B cell (primary cell): ENCODE results near the gene NFATC1. TPM values are rescaled to one million over a fixed set of nuclear protein-coding genes. Genes with fewer than 3 reads are reported as not detected.

ENCODE experiments used
- ATAC-seq: fragments of 200-7000 bp; cut with Tn5 transposase; one replicate; pipeline ENCODE4 v1.10.0; 2021; ENCODE audit warnings: low read depth, mild to moderate bottlenecking, moderate number of reproducible peaks, moderate library complexity
- CTCF ChIA-PET: fragments of 350-600 bp; sonication (Branson Sonifier 250); formaldehyde crosslinking; loops from one replicate; lab custom pipeline; 2021; ENCODE audit warnings: antibody characterized with exemption, inconsistent platforms; lab: Charles Lee
- POLR2A ChIA-PET: fragments of 350-600 bp; sonication (Branson Sonifier 250); formaldehyde crosslinking; loops from one replicate; lab custom pipeline; 2021; ENCODE audit warnings: antibody characterized with exemption; lab: Charles Lee
- DNase-seq: peaks from one replicate; pipeline ENCODE4 v3.0.0; 2013
- H2AFZ ChIP-seq: 2 replicates; pipeline ENCODE4 v1.6.1; 2012; ENCODE audit warnings: mild to moderate bottlenecking, low read depth, low read length; ENCODE audit not compliant: insufficient read depth, poor library complexity, severe bottlenecking
- H3K27ac ChIP-seq, 2 donors: 1 replicate in 1 of 2; 2 replicates in 1 of 2; pipeline ENCODE4 v1.5.1; 2012 to 2013; ENCODE audit warnings: low read length in 2 of 2, mild to moderate bottlenecking in 2 of 2, moderate library complexity in 1 of 2
- H3K27me3 ChIP-seq, 4 experiments: fragments of 200-600 bp in 1 of 4; sonication (generic) in 1 of 4; replicated peaks in 1 of 4; 1 replicate in 2 of 4; 2 replicates in 2 of 4; pipeline versions ENCODE4 v1.6.1 to v1.7.0; 2013 to 2016; ENCODE audit warnings: low read length in 3 of 4, mild to moderate bottlenecking in 2 of 4, mixed read lengths in 1 of 4, moderate library complexity in 1 of 4; ENCODE audit not compliant: insufficient read depth in 4 of 4, control insufficient read depth in 3 of 4; ENCODE audit errors: control extremely low read depth in 1 of 4
- H3K36me3 ChIP-seq, 2 experiments: replicated peaks in 1 of 2; 1 replicate in 1 of 2; 2 replicates in 1 of 2; pipeline versions ENCODE4 v1.6.1 to v1.7.1; 2013; ENCODE audit warnings: low read length in 1 of 2; ENCODE audit not compliant: insufficient read depth in 2 of 2, control insufficient read depth in 1 of 2; ENCODE audit errors: control extremely low read depth in 1 of 2, extremely low read depth in 1 of 2
- H3K4me1 ChIP-seq, 2 donors: fragments of 200-600 bp in 1 of 2; sonication (generic) in 1 of 2; 1 replicate in 1 of 2; 2 replicates in 1 of 2; pipeline versions ENCODE4 v1.5.1 to v1.6.1; 2013 to 2017; ENCODE audit warnings: low read length in 2 of 2; ENCODE audit not compliant: control insufficient read depth in 2 of 2, insufficient read depth in 2 of 2
- H3K4me2 ChIP-seq: replicated peaks from 2 replicates; pipeline ENCODE3; 2012; ENCODE audit warnings: mild to moderate bottlenecking, low read depth, low read length; ENCODE audit not compliant: poor library complexity, severe bottlenecking
- H3K4me3 ChIP-seq, 5 experiments: fragments of 200-600 bp in 1 of 5; sonication (generic) in 1 of 5; 1 replicate in 3 of 5; 2 replicates in 2 of 5; pipeline versions ENCODE4 v1.5.1 to v1.7.0; 2011 to 2016; ENCODE audit warnings: low read length in 4 of 5, mild to moderate bottlenecking in 4 of 5, low read depth in 2 of 5, control low read depth in 1 of 5, moderate library complexity in 1 of 5; ENCODE audit not compliant: insufficient read depth in 1 of 5; ENCODE audit errors: control extremely low read depth in 1 of 5, extremely low read depth in 1 of 5
- H3K79me2 ChIP-seq: fragments of 200-600 bp; sonication (generic); one replicate; pipeline ENCODE4 v1.6.0; 2016; ENCODE audit warnings: low read length; ENCODE audit not compliant: control insufficient read depth, insufficient read depth
- H3K9ac ChIP-seq: fragments of 200-600 bp; sonication (generic); 2 replicates; pipeline ENCODE4 v1.6.1; 2017; ENCODE audit warnings: mild to moderate bottlenecking, low read length, moderate library complexity
- H3K9me3 ChIP-seq, 3 donors: one replicate each; pipeline versions ENCODE4 v1.6.1 to v1.7.1; 2013; ENCODE audit warnings: low read length in 2 of 3; ENCODE audit not compliant: control insufficient read depth in 2 of 3, insufficient read depth in 1 of 3; ENCODE audit errors: control extremely low read depth in 1 of 3
- H4K20me1 ChIP-seq: 2 replicates; pipeline ENCODE4 v1.6.0; 2012; ENCODE audit warnings: mild to moderate bottlenecking, low read length; ENCODE audit not compliant: insufficient read depth, control insufficient read depth, poor library complexity, severe bottlenecking
- H3K27ac Mint-ChIP-seq: one replicate; pipeline ENCODE4 v1.8.0; 2021; ENCODE audit warnings: mixed read lengths
- H3K27me3 Mint-ChIP-seq: one replicate; pipeline ENCODE4 v1.8.0; 2021; ENCODE audit warnings: mixed read lengths
- H3K4me1 Mint-ChIP-seq: one replicate; pipeline ENCODE4 v1.8.0; 2021; ENCODE audit warnings: mixed read lengths
- H3K4me3 Mint-ChIP-seq: one replicate; pipeline ENCODE4 v1.8.0; 2021; ENCODE audit warnings: mixed read lengths
- H3K9me3 Mint-ChIP-seq: one replicate; pipeline ENCODE4 v1.8.0; 2022; ENCODE audit warnings: mixed read lengths; ENCODE audit not compliant: insufficient read depth
- EZH2 ChIP-seq: IDR thresholded peaks from 2 replicates; pipeline ENCODE4 v1.6.1; 2012; ENCODE audit warnings: borderline replicate concordance, low read depth, mild to moderate bottlenecking, moderate library complexity, low read length; ENCODE audit not compliant: insufficient read depth, poor library complexity, severe bottlenecking
- WGBS: methylation state at CpG from one replicate; pipeline ENCODE4 v1.1.5; 2013; ENCODE audit warnings: missing lambda C conversion rate; ENCODE audit not compliant: insufficient coverage; 5-methylcytosine and 5-hydroxymethylcytosine counted together
- intact Hi-C: fragments of 100-400 bp; cut with micrococcal nuclease; formaldehyde crosslinking; loops from one replicate; pipeline ENCODE4 v1.10.0; 2022
- polyA plus RNA-seq: library from polyadenylated mRNA; depleted of rRNA; stranded (reverse); fragments of >200 nt; gene quantifications from 2 replicates; pipeline ENCODE4 v1.2.3, GENCODE V29; 2012
- total RNA-seq, 2 donors: library from RNA; stranded (reverse); fragments of 120-200 nt in 1 of 2; gene quantifications; 1 replicate in 1 of 2; 2 replicates in 1 of 2; pipeline versions ENCODE4 v1.2.3 to v1.2.4, GENCODE V29; 2013 to 2022
- TF ChIP-seq, protein P1 (sequence below): fragments of 200-600 bp; IDR thresholded peaks from one replicate; pipeline ENCODE4 v1.8.0; 2022; ENCODE audit warnings: antibody characterized with exemption, mild to moderate bottlenecking

Gene NFATC1
- total and polyA plus RNA-seq, 2 donors (not counting 1 experiment from before 2014, with no cell fraction given): 32.2 to 108 TPM

DNA sequence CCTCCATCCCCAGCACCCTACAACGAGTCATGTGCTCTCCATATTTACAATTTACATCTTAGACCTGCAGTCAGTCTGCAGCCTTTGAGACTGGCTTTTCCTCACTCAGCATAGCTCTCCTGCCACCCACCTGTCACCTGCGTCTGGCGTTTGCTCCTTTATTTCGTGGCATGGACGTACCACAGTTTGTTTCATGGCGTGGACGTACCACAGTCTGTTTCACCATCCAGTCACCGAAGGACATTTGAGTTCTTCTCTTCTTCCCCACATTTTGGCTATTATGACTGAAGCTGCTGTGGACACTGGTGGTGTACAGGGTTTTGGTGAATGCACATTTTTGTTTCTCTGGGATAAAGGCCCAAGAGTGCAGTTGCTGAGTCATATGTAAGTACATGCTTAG is 142.0 kb downstream of the NFATC1 start:
- TF ChIP-seq, protein P1, sequence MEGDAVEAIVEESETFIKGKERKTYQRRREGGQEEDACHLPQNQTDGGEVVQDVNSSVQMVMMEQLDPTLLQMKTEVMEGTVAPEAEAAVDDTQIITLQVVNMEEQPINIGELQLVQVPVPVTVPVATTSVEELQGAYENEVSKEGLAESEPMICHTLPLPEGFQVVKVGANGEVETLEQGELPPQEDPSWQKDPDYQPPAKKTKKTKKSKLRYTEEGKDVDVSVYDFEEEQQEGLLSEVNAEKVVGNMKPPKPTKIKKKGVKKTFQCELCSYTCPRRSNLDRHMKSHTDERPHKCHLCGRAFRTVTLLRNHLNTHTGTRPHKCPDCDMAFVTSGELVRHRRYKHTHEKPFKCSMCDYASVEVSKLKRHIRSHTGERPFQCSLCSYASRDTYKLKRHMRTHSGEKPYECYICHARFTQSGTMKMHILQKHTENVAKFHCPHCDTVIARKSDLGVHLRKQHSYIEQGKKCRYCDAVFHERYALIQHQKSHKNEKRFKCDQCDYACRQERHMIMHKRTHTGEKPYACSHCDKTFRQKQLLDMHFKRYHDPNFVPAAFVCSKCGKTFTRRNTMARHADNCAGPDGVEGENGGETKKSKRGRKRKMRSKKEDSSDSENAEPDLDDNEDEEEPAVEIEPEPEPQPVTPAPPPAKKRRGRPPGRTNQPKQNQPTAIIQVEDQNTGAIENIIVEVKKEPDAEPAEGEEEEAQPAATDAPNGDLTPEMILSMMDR: no peak
- no peak for TF ChIP-seq EZH2
- peaks cover 0 to 3% (median 0%) of the 10 kb centered on the region in 3 donors for H3K9me3 ChIP-seq
- intact Hi-C loops: no loop called here
- no peak overlapping the region for H3K9ac ChIP-seq
- H3K36me3 ChIP-seq: no peaks in the 10 kb centered on the region
- Mint-ChIP-seq H3K4me1 (no peaks in the 10 kb centered on the region), H3K27ac (no peak overlapping the region), H3K27me3 (no peaks in the 10 kb centered on the region), H3K9me3 (peaks cover 3% of the 10 kb centered on the region), H3K4me3 (no peak overlapping the region)
- H3K4me2 ChIP-seq: no peak overlapping the region
- DNase-seq (no peak), ATAC-seq (no peak)
- H4K20me1 ChIP-seq: no peaks in the 10 kb centered on the region
- peaks cover 9% of the 10 kb centered on the region for H3K79me2 ChIP-seq
- H2AFZ ChIP-seq: no peak overlapping the region
- H3K27ac ChIP-seq: no peak overlapping the region
- H3K27me3 ChIP-seq: no peaks in the 10 kb centered on the region
- WGBS: 100% methylated on average over 3 of the region's 8 CpGs
- no peaks in the 10 kb centered on the region for H3K4me1 ChIP-seq
- H3K4me3 ChIP-seq: no peak overlapping the region
- ChIA-PET CTCF (interaction anchor here (2.5 kb wide), 1 partner anchor 9 kb away, joined by 9 read pairs; no protein-coding TSS in a partner anchor), POLR2A (no interaction called here)

DNA sequence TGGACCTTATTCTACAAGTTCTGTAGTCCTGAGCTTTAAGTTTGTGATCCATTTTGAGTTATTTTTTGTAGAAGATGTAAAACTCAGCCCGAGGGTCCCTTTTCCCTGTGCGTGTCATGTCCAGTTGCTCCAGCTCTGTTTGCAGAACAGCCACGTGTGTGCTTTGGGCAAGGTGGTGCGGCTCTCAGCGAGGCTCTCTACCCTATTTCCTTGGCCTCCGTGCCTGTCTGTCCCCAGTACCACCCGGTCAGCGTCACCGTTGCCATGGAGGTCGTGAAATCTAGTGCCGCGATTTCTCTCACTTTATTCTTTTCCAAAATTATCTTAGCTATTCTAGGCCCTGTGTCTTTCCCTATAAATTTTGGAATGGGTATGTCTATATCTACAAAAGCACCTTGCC is 142.9 kb downstream of the NFATC1 start:
- WGBS: 97% methylated on average over 5 of the region's 12 CpGs
- Mint-ChIP-seq H3K27ac (no peak overlapping the region), H3K4me3 (no peak overlapping the region), H3K27me3 (no peaks in the 10 kb centered on the region), H3K9me3 (peaks cover 3% of the 10 kb centered on the region), H3K4me1 (no peaks in the 10 kb centered on the region)
- Histone ChIP-seq H4K20me1 (no peaks in the 10 kb centered on the region), H3K4me3 (no peak overlapping the region), H3K4me1 (no peaks in the 10 kb centered on the region), H3K4me2 (no peak overlapping the region), H3K79me2 (peaks cover 9% of the 10 kb centered on the region), H3K27ac (no peak overlapping the region), H3K9me3 (peaks cover 0 to 9% (median 0%) of the 10 kb centered on the region in 3 donors), H3K9ac (no peak overlapping the region), H2AFZ (no peak overlapping the region), H3K27me3 (no peaks in the 10 kb centered on the region), H3K36me3 (no peaks in the 10 kb centered on the region)
- no peak for TF ChIP-seq EZH2
- TF ChIP-seq, protein P1: no peak
- CTCF ChIA-PET: interaction anchor here (2.5 kb wide), 1 partner anchor 10 kb away, joined by 9 read pairs; no protein-coding TSS in a partner anchor
- no peak for DNase-seq
- POLR2A ChIA-PET: no interaction called here
- intact Hi-C loops: no loop called here
- ATAC-seq: no peak
